Brain microvascular endothelial cell (primary cell): ENCODE data around the gene CADM2.

Experiments used
- DNase-seq: peaks from one replicate; pipeline ENCODE4 v3.0.0-alpha.2; 2020
- H3K27ac ChIP-seq: fragments of 250-450 bp; sonication (Bioruptor Pico); 2 replicates; pipeline ENCODE4 v1.5.1; 2020; ENCODE audit warnings: mild to moderate bottlenecking, moderate library complexity
- H3K27me3 ChIP-seq: fragments of 250-450 bp; sonication (Bioruptor Pico); replicated peaks from 2 replicates; pipeline ENCODE4 v1.5.1; 2020; ENCODE audit warnings: mild to moderate bottlenecking
- H3K36me3 ChIP-seq: fragments of 250-450 bp; sonication (Bioruptor Pico); replicated peaks from 2 replicates; pipeline ENCODE4 v1.5.1; 2020; ENCODE audit warnings: mild to moderate bottlenecking
- H3K4me3 ChIP-seq: 2 replicates; pipeline ENCODE4 v1.5.1; 2011; ENCODE audit warnings: low read depth, mild to moderate bottlenecking, control low read depth, low read length, moderate library complexity
- CTCF ChIP-seq: IDR thresholded peaks from 2 replicates; pipeline ENCODE4 v1.5.1; 2011; ENCODE audit warnings: low read depth, mild to moderate bottlenecking, moderate library complexity, low read length, control low read depth, inconsistent platforms; ENCODE audit errors: missing control alignments
- in situ Hi-C: cut with HindIII; loops from 2 replicates; pipeline ENCODE4 v1.10.0; 2017; ENCODE audit warnings: low sequenced_read_pairs, low pct_ligation_motif_present

Gene CADM2

GRCh38 chr3:85270488-85270887 lies 311.7 kb downstream of the CADM2 start:
- no peak for TF ChIP-seq CTCF
- in situ Hi-C loops: no loop called here
- H3K36me3 ChIP-seq: no peaks in the 10 kb centered on the region

GRCh38 chr3:85271911-85272310 lies 313.1 kb downstream of the CADM2 start:
- H3K4me3 ChIP-seq: no peak overlapping the region
- TF ChIP-seq CTCF: no peak

More at GRCh38 chr3:85270488-85270887, 311.7 kb downstream of the CADM2 start:
- Histone ChIP-seq H3K27ac (no peak overlapping the region), H3K4me3 (no peak overlapping the region), H3K27me3 (no peaks in the 10 kb centered on the region)
- no peak for DNase-seq

GRCh38 chr3:85288257-85288656 lies 329.5 kb downstream of the CADM2 start:
- no peak for DNase-seq
- Histone ChIP-seq H3K27ac (no peak overlapping the region), H3K36me3 (no peaks in the 10 kb centered on the region), H3K4me3 (no peak overlapping the region), H3K27me3 (no peaks in the 10 kb centered on the region)
- no peak for TF ChIP-seq CTCF
- in situ Hi-C loops: no loop called here

More at GRCh38 chr3:85271911-85272310, 313.1 kb downstream of the CADM2 start:
- no peaks in the 10 kb centered on the region for H3K27me3 ChIP-seq
- no peak for DNase-seq
- in situ Hi-C loops: no loop called here
- no peak overlapping the region for H3K27ac ChIP-seq
- no peaks in the 10 kb centered on the region for H3K36me3 ChIP-seq

- in situ Hi-C loops: no loop called here
- no peaks in the 10 kb centered on the region for H3K36me3 ChIP-seq
- TF ChIP-seq CTCF: no peak
- H3K27ac ChIP-seq: no peak overlapping the region
- DNase-seq: no peak
- H3K4me3 ChIP-seq: no peak overlapping the region
- no peaks in the 10 kb centered on the region for H3K27me3 ChIP-seq
These were observed 338.5 kb downstream of the CADM2 start for GRCh38 chr3:85297291-85297690.

GRCh38 chr3:85298032-85298431 lies 339.2 kb downstream of the CADM2 start:
- no peak for DNase-seq
- no peak overlapping the region for H3K4me3 ChIP-seq
- no peaks in the 10 kb centered on the region for H3K27me3 ChIP-seq
- in situ Hi-C loops: no loop called here
- H3K36me3 ChIP-seq: no peaks in the 10 kb centered on the region
- no peak overlapping the region for H3K27ac ChIP-seq
- no peak for TF ChIP-seq CTCF

GRCh38 chr3:85303156-85303555 lies 344.4 kb downstream of the CADM2 start:
- H3K27ac ChIP-seq: no peak overlapping the region
- in situ Hi-C loops: no loop called here
- DNase-seq: no peak
- H3K27me3 ChIP-seq: no peaks in the 10 kb centered on the region
- no peaks in the 10 kb centered on the region for H3K36me3 ChIP-seq
- TF ChIP-seq CTCF: no peak
- H3K4me3 ChIP-seq: no peak overlapping the region
